ENCODE measurements around the gene CCDC90B. TPM values are rescaled to one million over a fixed set of nuclear protein-coding genes. Genes with fewer than 3 reads are reported as not detected.

Gene CCDC90B
- total and polyA plus RNA-seq, 2 donors (not counting 3 experiments of a cell fraction or from before 2014, with no cell fraction given), result 24.3 to 45.8 TPM

- Histone ChIP-seq H3K36me3 (ENCODE audit: control insufficient read depth in 2 of 2, extremely low read depth in 1 of 2, insufficient read depth in 2 of 2, low read length in 2 of 2) (no peaks in the 10 kb centered on the region), H2AFZ (ENCODE audit: low read depth, low read length) (peak overlapping the region; percentile 17), H3K4me2 (ENCODE audit: insufficient read depth, low read length) (peak overlapping the region; percentile 45), H3K9me1 (replicated peaks; ENCODE audit: control insufficient read depth, extremely low read depth, insufficient read depth, low read length) (no peaks in the 10 kb centered on the region), H3K9me3 (replicated peaks; ENCODE audit: control insufficient read depth, insufficient read depth, low read length) (no peaks in the 10 kb centered on the region), H3K9ac (replicated peaks; ENCODE audit: extremely low read depth, insufficient read depth, low read length) (no peak overlapping the region), H3K4me3 (replicated peaks in 1 of 3; ENCODE audit: insufficient read depth in 1 of 3, low read depth in 1 of 3, low read length in 3 of 3) (no peak overlapping the region), H4K20me1 (replicated peaks; ENCODE audit: control insufficient read depth, extremely low read depth, insufficient read depth, low read length) (no peaks in the 10 kb centered on the region), H3K27me3 (ENCODE audit: control insufficient read depth in 2 of 2, insufficient read depth in 2 of 2, low read length in 2 of 2) (peaks cover 4 to 9% of the 10 kb centered on the region in 2 experiments), H3K4me1 (ENCODE audit: control insufficient read depth, extremely low read depth, insufficient read depth, low read length) (no peaks in the 10 kb centered on the region), H3K27ac (ENCODE audit: insufficient read depth, low read depth, low read length) (no peak overlapping the region), H3K79me2 (ENCODE audit: control insufficient read depth, insufficient read depth, low read length) (no peaks in the 10 kb centered on the region)
- ChIA-PET POLR2A (no interaction called here), CTCF (interaction anchor here (0.7 to 3.4 kb wide), 40 partner anchors 8 to 597 kb away, joined by 3 to 113 read pairs (median 4); no protein-coding TSS in a partner anchor)
- BruUV-seq (replicated peaks), result no TSS peak
- dilution Hi-C loops (cut with MboI; ENCODE audit: extremely low pct_ligation_motif_present, low sequenced_read_pairs) (no loop called here), intact Hi-C loops (cut with micrococcal nuclease) (loop anchor here (1.0 kb wide), 3 partner anchors 431 to 527 kb away; no protein-coding TSS in a partner anchor)
- TF ChIP-seq FOS (IDR thresholded peaks at IDR 0.05; ENCODE audit: borderline replicate concordance, insufficient read depth, low read length), result no peak
- peak; percentile 57 to 70 for TF ChIP-seq CTCF (IDR thresholded peaks at IDR 0.05; ENCODE audit: extremely low read depth in 1 of 2, insufficient read depth in 1 of 2, low read depth in 1 of 2, low read length in 2 of 2)
- DNase-seq (ENCODE audit: low read depth, low spot score), result peak; percentile 46
- peak; percentile 75 for FAIRE-seq
Observed at GRCh38 chr11:83292709-83293456, 6.7 kb upstream of the CCDC90B start.

DNA sequence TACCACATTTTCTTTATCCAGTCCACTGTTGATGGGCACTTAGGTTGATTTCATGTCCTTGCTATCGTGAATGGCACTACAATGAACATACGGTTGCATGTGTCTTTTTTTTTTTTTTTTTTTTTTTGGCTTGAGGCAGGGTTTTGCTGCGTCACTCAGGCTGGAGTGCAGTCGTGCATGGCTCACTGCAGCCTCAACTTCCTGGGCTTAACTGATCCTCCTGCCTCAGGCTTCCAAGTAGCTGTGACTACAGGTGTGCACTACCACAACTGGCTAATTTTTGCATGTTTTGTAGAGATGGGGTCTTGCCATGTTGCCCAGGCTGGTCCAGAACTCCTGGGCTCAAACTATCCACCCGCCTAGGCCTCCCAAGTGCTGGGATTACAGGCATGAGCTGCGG is 1.5 kb upstream of the CCDC90B start:
- H3K9me3 ChIP-seq (replicated peaks; ENCODE audit: control insufficient read depth, insufficient read depth, low read length), result no peaks in the 10 kb centered on the region
- TF ChIP-seq CTCF (IDR thresholded peaks at IDR 0.05; ENCODE audit: extremely low read depth in 1 of 2, insufficient read depth in 1 of 2, low read depth in 1 of 2, low read length in 2 of 2), result no peak
- no peak for TF ChIP-seq JUN (IDR thresholded peaks at IDR 0.05; ENCODE audit: borderline replicate concordance, insufficient read depth, insufficient read length, low read depth)
- no peak for TF ChIP-seq GATA2 (IDR thresholded peaks at IDR 0.05; ENCODE audit: insufficient read depth, insufficient read length, low read depth, low read length)
- no peak for TF ChIP-seq MYC (IDR thresholded peaks at IDR 0.05; ENCODE audit: low read depth, low read length)
- TF ChIP-seq POLR2A (IDR thresholded peaks at IDR 0.05; ENCODE audit: low read depth, low read length), result no peak
- no peak for TF ChIP-seq FOS (IDR thresholded peaks at IDR 0.05; ENCODE audit: borderline replicate concordance, insufficient read depth, low read length)
- TF ChIP-seq, protein P1, sequence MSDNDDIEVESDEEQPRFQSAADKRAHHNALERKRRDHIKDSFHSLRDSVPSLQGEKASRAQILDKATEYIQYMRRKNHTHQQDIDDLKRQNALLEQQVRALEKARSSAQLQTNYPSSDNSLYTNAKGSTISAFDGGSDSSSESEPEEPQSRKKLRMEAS (IDR thresholded peaks at IDR 0.05; ENCODE audit: insufficient read depth, insufficient read length), result no peak
- TF ChIP-seq EZH2 (IDR thresholded peaks at IDR 0.05; ENCODE audit: borderline replicate concordance, low read depth, low read length, severe bottlenecking), result no peak
- no peak for TF ChIP-seq POLR2AphosphoS5 (IDR thresholded peaks at IDR 0.05; ENCODE audit: insufficient read depth, low read depth, low read length)
- no peak overlapping the region for H3K27ac ChIP-seq (ENCODE audit: insufficient read depth, low read depth, low read length)
- no peak overlapping the region for H3K9ac ChIP-seq (replicated peaks; ENCODE audit: extremely low read depth, insufficient read depth, low read length)
- no peak overlapping the region for H2AFZ ChIP-seq (ENCODE audit: low read depth, low read length)
- dilution Hi-C loops (cut with MboI; ENCODE audit: extremely low pct_ligation_motif_present, low sequenced_read_pairs), result no loop called here
- CTCF ChIA-PET, result no interaction called here
- no peak overlapping the region for H3K4me3 ChIP-seq (replicated peaks in 1 of 3; ENCODE audit: insufficient read depth in 1 of 3, low read depth in 1 of 3, low read length in 3 of 3)
- H3K4me1 ChIP-seq (ENCODE audit: control insufficient read depth, extremely low read depth, insufficient read depth, low read length), result peaks cover 9% of the 10 kb centered on the region
- no peaks in the 10 kb centered on the region for H4K20me1 ChIP-seq (replicated peaks; ENCODE audit: control insufficient read depth, extremely low read depth, insufficient read depth, low read length)
- BruUV-seq (replicated peaks), result no TSS peak
- H3K36me3 ChIP-seq (ENCODE audit: control insufficient read depth in 2 of 2, extremely low read depth in 1 of 2, insufficient read depth in 2 of 2, low read length in 2 of 2), result no peaks in the 10 kb centered on the region
- no peak overlapping the region for H3K4me2 ChIP-seq (ENCODE audit: insufficient read depth, low read length)
- H3K79me2 ChIP-seq (ENCODE audit: control insufficient read depth, insufficient read depth, low read length), result peaks cover 26% of the 10 kb centered on the region
- DNase-seq (ENCODE audit: low read depth, low spot score) (no peak), FAIRE-seq (no peak)
- intact Hi-C loops (cut with micrococcal nuclease), result loop anchor here (2.0 to 10.0 kb wide), 2 partner anchors 131 to 383 kb away; partner anchors contain the start of genes DDIAS, PCF11 and PRCP
- peaks cover 4 to 7% of the 10 kb centered on the region in 2 experiments for H3K27me3 ChIP-seq (ENCODE audit: control insufficient read depth in 2 of 2, insufficient read depth in 2 of 2, low read length in 2 of 2)
- POLR2A ChIA-PET, result no interaction called here
- H3K9me1 ChIP-seq (replicated peaks; ENCODE audit: control insufficient read depth, extremely low read depth, insufficient read depth, low read length), result no peaks in the 10 kb centered on the region
